ENCODE measurements around the gene PCBP2. TPM values are rescaled to one million over a fixed set of nuclear protein-coding genes. Genes with fewer than 3 reads are reported as not detected.

Gene PCBP2
- total and polyA plus RNA-seq, 2 of the 4 experiments (the other 2 are of a cell fraction) = 190 to 586 TPM

DNA sequence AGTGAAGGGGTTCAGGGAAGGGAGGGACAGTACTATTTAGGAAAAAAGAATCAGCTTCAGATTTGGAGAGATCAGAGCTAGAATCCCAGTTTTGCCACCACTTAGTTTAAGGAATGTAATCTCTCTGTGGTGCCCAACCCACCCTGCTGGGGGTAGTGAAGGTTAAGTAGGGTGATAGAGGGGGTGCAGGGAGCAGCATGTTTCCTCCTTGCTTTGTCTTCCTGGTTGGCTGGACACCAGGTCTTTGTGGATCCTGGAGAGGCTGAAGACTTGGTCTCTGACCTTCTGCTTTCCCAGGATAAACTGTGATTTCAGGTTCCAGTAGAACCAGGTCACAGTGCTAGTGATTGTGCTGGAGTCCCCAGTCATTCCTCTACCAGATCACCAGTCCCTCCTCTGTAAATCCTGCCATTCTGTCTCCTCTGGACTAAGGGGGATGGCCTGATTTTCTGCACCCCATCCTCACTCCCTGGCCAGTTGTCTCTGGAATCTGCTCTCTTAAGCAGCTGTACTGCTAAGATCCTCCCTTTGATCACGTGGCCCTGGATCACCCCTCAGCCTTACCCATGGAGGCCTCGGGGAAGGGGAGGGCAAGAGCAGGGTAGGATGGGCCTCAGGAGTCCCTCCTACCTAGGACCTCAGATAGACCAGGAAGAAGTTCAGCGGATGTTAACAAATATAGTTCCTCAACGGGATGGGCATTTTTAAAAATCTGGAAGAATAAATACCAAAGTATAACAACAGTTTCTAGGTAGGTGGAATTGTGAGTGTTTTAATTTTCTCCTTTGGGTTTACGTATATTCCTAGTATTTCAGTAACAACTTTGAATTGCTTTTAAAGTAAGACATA lies 44.2 kb downstream of the PCBP2 start:
- peak; percentile 24 for ATAC-seq (ENCODE audit: low read depth)
- H3K36me3 ChIP-seq (ENCODE audit: control insufficient read depth, insufficient read depth, low read length) = peaks cover 4% of the 10 kb centered on the region; the same call in 1 of the 2 replicates
- intact Hi-C loops (cut with micrococcal nuclease) (no loop called here), dilution Hi-C loops (cut with HindIII; ENCODE audit: low sequenced_read_pairs, unreplicated experiment) (no loop called here), in situ Hi-C loops (cut with MboI; ENCODE audit: low sequenced_read_pairs) (no loop called here)
- H3K4me3 ChIP-seq (ENCODE audit: insufficient read depth, low read depth, low read length) = no peak overlapping the region
- peak overlapping the region; percentile 29 to 88; a peak in 3 of 4 replicates for H4K8ac ChIP-seq (ENCODE audit: low read depth in 2 of 2, low read length in 2 of 2)
- peak overlapping the region; percentile 79 for H3K4ac ChIP-seq (ENCODE audit: low read depth, low read length)
- H3K14ac ChIP-seq (replicated peaks; ENCODE audit: low read depth, low read length) = peak overlapping the region; percentile 56; the same call in 1 of the 2 replicates
- H4K20me1 ChIP-seq (ENCODE audit: insufficient read depth, low read length) = peaks cover 3% of the 10 kb centered on the region
- H4K5ac ChIP-seq (ENCODE audit: low read depth, low read length) = peak overlapping the region; percentile 27; the same call in 1 of the 2 replicates
- ChIA-PET CTCF (no interaction called here), POLR2A (ENCODE audit: unreplicated experiment) (no interaction called here)
- peak overlapping the region; percentile 9; the same call in 1 of the 2 replicates for H3K56ac ChIP-seq (ENCODE audit: extremely low read depth, insufficient read depth, low read length)
- BruUV-seq (replicated peaks) = TSS peak; percentile 9
- H4K91ac ChIP-seq (ENCODE audit: insufficient read depth, low read depth, low read length) = peak overlapping the region; percentile 65
- no peaks in the 10 kb centered on the region for H3K27me3 ChIP-seq (ENCODE audit: control insufficient read depth, insufficient read depth, low read length)
- H2AFZ ChIP-seq (replicated peaks; ENCODE audit: low read length, poor library complexity) = peak overlapping the region; percentile 61
- TF ChIP-seq MAZ (IDR thresholded peaks at IDR 0.05; ENCODE audit: borderline replicate concordance, low read depth, low read length) = peak; percentile 75; the same call in 1 of the 2 replicates
- no peak for TF ChIP-seq SMC3 (IDR thresholded peaks at IDR 0.05; ENCODE audit: low read depth, low read length)
- TF ChIP-seq, protein P1, sequence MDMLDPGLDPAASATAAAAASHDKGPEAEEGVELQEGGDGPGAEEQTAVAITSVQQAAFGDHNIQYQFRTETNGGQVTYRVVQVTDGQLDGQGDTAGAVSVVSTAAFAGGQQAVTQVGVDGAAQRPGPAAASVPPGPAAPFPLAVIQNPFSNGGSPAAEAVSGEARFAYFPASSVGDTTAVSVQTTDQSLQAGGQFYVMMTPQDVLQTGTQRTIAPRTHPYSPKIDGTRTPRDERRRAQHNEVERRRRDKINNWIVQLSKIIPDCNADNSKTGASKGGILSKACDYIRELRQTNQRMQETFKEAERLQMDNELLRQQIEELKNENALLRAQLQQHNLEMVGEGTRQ (IDR thresholded peaks at IDR 0.05; ENCODE audit: low read depth, low read length) = peak; percentile 92
- peak overlapping the region; percentile 65 for H3K9ac ChIP-seq (ENCODE audit: low read depth, low read length)
- peak overlapping the region; percentile 25; the same call in 1 of the 2 replicates for H3K18ac ChIP-seq (ENCODE audit: low read depth, low read length)
- no peak overlapping the region for H2BK15ac ChIP-seq (ENCODE audit: low read depth, low read length)
- no peak overlapping the region for H3K23ac ChIP-seq (ENCODE audit: low read depth, low read length)
- H2BK5ac ChIP-seq (ENCODE audit: low read depth, low read length, poor library complexity, severe bottlenecking) = peak overlapping the region; percentile 25
- H3K4me1 ChIP-seq (ENCODE audit: control insufficient read depth, insufficient read depth, low read length) = peaks cover 24% of the 10 kb centered on the region
- DNase-seq = peak; percentile 85
- H2AK5ac ChIP-seq (ENCODE audit: low read depth, low read length) = peak overlapping the region; percentile 77
- H3K27ac ChIP-seq (ENCODE audit: insufficient read depth, low read length) = peak overlapping the region; percentile 77; the same call in 1 of the 2 replicates
- H2BK20ac ChIP-seq (ENCODE audit: low read depth, low read length) = no peak overlapping the region
- no CpG with 5 or more reads among the region's 5 CpGs for WGBS, 2 experiments (ENCODE audit: extremely low coverage in 2 of 2, insufficient read length in 1 of 2)
- H2BK120ac ChIP-seq (ENCODE audit: low read depth, low read length) = no peak overlapping the region
- H3K4me2 ChIP-seq (ENCODE audit: low read depth, low read length) = peak overlapping the region; percentile 70
- no peaks in the 10 kb centered on the region for H3K9me3 ChIP-seq (ENCODE audit: control insufficient read depth, insufficient read depth, low read length)
- H3K9me1 ChIP-seq (ENCODE audit: insufficient read depth, low read length) = peaks cover 47% of the 10 kb centered on the region
- H2AK9ac ChIP-seq (replicated peaks; ENCODE audit: low read depth, low read length, poor library complexity) = peak overlapping the region; percentile 38
- peaks cover 22 to 76% of the 10 kb centered on the region in 2 experiments; a peak in 3 of 4 replicates for H3K79me1 ChIP-seq (ENCODE audit: low read depth in 1 of 2, low read length in 2 of 2)

Data from IMR-90 (cell line).